ENCODE measurements around the gene PSME3IP1. TPM values are rescaled to one million over a fixed set of nuclear protein-coding genes. Genes with fewer than 3 reads are reported as not detected.

PSME3IP1 gene
- total RNA-seq, 4 donors from 2014 or later, result 95.7 to 185 (median 120) TPM

DNA sequence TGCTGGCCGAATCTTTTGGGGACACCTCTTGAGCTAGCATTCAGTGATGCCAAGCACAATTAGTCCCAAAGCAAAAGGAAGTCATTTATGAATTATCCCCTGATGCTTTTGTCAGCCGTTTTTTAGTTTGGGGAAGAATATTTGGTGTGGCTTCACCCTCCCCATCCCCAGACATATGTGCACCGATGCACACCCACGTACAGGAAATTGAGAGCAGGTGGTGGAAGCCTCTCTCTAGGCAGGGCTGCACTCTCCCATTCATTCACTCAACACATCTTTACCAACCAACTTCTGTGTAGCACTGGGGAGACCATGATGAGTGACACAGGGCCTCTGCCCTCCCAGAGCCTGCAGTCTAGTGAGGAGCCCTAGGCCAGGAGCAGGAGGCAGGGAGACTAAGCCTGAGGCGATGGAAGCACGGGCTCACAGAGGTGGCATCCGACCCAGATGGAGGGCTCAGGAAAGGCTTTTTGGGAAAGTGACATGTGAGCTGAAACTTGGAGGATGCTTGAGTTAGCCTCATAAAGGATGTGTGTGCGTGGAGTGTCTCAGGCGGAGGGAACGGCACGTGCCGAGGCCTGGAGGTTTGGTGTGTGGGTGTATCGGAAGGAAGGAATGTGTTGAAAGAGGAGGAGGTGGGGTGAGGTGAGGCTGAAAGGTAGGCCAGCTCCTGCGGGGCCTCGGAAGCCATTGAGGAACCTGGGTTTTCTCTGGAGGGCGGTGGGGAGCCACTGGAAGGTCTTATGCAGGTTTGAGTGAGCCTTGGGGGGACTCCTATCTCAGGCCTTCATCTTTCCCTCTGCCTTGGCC lies 43.8 kb downstream of the PSME3IP1 start:
- in situ Hi-C loops (cut with MboI; ENCODE audit: low pct_ligation_motif_present in 1 of 4, low pct_unique_long_range_greater_than_20kb in 1 of 4, low sequenced_read_pairs in 3 of 4), result no loop called here
- intact Hi-C loops (cut with DNase I; ENCODE audit: low total_unique reads), result no loop called here
- 86 to 88% methylated on average over 13 to 16 of the region's 16 CpGs for WGBS, 2 donors (ENCODE audit: low coverage in 1 of 2)

GRCh38 chr16:57140931-57141668 lies 44.7 kb downstream of the PSME3IP1 start:
- 79% methylated on average over 7 of the region's 7 CpGs; no CpG with 5 or more reads in 1 of the 2 donors for WGBS, 2 donors (ENCODE audit: low coverage in 1 of 2)
- intact Hi-C loops (cut with DNase I; ENCODE audit: low total_unique reads), result no loop called here
- TF ChIP-seq, protein P1, sequence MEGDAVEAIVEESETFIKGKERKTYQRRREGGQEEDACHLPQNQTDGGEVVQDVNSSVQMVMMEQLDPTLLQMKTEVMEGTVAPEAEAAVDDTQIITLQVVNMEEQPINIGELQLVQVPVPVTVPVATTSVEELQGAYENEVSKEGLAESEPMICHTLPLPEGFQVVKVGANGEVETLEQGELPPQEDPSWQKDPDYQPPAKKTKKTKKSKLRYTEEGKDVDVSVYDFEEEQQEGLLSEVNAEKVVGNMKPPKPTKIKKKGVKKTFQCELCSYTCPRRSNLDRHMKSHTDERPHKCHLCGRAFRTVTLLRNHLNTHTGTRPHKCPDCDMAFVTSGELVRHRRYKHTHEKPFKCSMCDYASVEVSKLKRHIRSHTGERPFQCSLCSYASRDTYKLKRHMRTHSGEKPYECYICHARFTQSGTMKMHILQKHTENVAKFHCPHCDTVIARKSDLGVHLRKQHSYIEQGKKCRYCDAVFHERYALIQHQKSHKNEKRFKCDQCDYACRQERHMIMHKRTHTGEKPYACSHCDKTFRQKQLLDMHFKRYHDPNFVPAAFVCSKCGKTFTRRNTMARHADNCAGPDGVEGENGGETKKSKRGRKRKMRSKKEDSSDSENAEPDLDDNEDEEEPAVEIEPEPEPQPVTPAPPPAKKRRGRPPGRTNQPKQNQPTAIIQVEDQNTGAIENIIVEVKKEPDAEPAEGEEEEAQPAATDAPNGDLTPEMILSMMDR (IDR thresholded peaks at IDR 0.05), result no peak
- no peak for TF ChIP-seq POLR2AphosphoS5 (IDR thresholded peaks at IDR 0.05)
- no peak for TF ChIP-seq EP300 (IDR thresholded peaks at IDR 0.05; ENCODE audit: low read depth)
- TF ChIP-seq POLR2A (IDR thresholded peaks at IDR 0.05), result no peak
- Histone ChIP-seq H3K27me3 (no peaks in the 10 kb centered on the region), H3K4me3 (no peak overlapping the region), H3K36me3 (no peaks in the 10 kb centered on the region), H3K4me1 (peaks cover 11 to 40% (median 32%) of the 10 kb centered on the region in 4 donors), H3K9me3 (no peaks in the 10 kb centered on the region), H3K27ac (peak overlapping the region in 2 of 4 donors; percentile 50)
- in situ Hi-C loops (cut with MboI; ENCODE audit: low pct_ligation_motif_present in 1 of 4, low pct_unique_long_range_greater_than_20kb in 1 of 4, low sequenced_read_pairs in 3 of 4), result no loop called here
- DNase-seq, result no peak

More for the DNA sequence above, 43.8 kb downstream of the PSME3IP1 start:
- TF ChIP-seq, protein P1 (IDR thresholded peaks at IDR 0.05), result no peak
- TF ChIP-seq POLR2AphosphoS5 (IDR thresholded peaks at IDR 0.05) (no peak), EP300 (IDR thresholded peaks at IDR 0.05; ENCODE audit: low read depth) (no peak), POLR2A (IDR thresholded peaks at IDR 0.05) (no peak)
- no peak overlapping the region for H3K27ac ChIP-seq
- no peaks in the 10 kb centered on the region for H3K9me3 ChIP-seq
- peaks cover 11 to 40% (median 32%) of the 10 kb centered on the region in 4 donors for H3K4me1 ChIP-seq
- H3K4me3 ChIP-seq, result no peak overlapping the region
- no peaks in the 10 kb centered on the region for H3K27me3 ChIP-seq
- no peaks in the 10 kb centered on the region for H3K36me3 ChIP-seq
- no peak for DNase-seq

DNA sequence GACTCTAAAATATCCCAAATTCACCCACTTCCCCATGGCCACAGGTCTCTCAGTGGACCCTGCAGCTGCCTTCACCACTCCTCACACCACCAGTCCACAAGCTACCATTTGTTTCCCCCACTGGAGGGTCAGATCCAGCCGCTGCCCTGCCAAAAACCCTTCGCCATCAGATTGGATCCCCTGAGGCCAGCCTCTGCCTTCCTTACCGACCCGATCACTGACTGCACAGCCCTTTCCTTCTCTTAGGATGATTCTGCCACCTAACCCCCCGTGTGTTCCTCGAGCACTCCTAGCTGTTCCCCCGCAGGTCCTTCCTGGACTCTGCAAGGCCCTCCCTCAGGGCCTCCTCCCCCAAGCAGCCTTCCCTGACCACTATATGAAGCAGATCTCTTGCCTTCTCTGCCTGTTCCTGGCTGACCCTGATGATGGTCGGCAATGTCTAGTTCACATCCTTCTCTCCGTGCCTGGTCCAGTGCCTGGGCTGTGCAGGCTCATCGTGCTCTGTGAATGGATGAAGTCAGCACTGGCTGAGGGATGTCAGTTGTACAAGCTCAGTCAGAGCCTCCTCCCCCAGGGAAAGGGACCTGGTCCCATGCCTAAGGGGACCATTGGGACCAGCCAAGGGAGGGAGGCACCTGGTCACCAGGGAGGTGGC lies 47.4 kb downstream of the PSME3IP1 start:
- Histone ChIP-seq H3K27me3 (no peaks in the 10 kb centered on the region), H3K27ac (no peak overlapping the region), H3K36me3 (no peaks in the 10 kb centered on the region), H3K4me3 (no peak overlapping the region), H3K9me3 (no peaks in the 10 kb centered on the region), H3K4me1 (peaks cover 16 to 56% (median 47%) of the 10 kb centered on the region in 4 donors)
- 50 to 85% methylated on average over 2 to 10 of the region's 10 CpGs for WGBS, 2 donors (ENCODE audit: low coverage in 1 of 2)
- intact Hi-C loops (cut with DNase I; ENCODE audit: low total_unique reads) (no loop called here), in situ Hi-C loops (cut with MboI; ENCODE audit: low pct_ligation_motif_present in 1 of 4, low pct_unique_long_range_greater_than_20kb in 1 of 4, low sequenced_read_pairs in 3 of 4) (no loop called here)
- TF ChIP-seq POLR2A (IDR thresholded peaks at IDR 0.05), result no peak
- TF ChIP-seq EP300 (IDR thresholded peaks at IDR 0.05; ENCODE audit: low read depth), result no peak
- no peak for TF ChIP-seq POLR2AphosphoS5 (IDR thresholded peaks at IDR 0.05)
- TF ChIP-seq, protein P1 (IDR thresholded peaks at IDR 0.05), result no peak
- DNase-seq, result no peak
